ENCODE measurements around the gene ARAP1.

ARAP1 gene

GRCh38 chr11:72702096-72702495 is 50.1 kb downstream of the ARAP1 start:
- no peak for DNase-seq

GRCh38 chr11:72701466-72701865 is 50.7 kb downstream of the ARAP1 start:
- DNase-seq, result no peak

- DNase-seq, result no peak
Observed at GRCh38 chr11:72700146-72700545, 52.1 kb downstream of the ARAP1 start.

DNA sequence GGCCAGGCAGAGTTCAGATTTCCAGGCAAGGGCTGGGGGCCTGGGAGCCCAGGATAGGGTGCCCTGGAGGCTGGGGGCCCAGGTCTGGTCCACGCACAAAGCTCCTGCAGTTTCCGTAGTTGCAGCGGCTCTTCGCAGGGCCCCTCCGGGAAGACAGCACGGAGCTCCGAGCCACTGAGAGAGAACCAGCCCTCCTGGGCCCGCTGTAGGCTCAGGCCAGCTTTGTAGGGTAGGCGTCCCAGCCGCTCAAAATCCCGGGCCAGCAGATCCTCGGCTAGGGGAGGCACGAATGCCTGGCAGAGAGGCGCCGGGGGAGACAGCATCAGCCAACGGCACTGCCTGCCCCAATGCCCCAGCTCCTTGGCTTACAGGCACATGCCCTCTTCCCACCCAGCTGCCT is 54.4 kb downstream of the ARAP1 start:
- no peak for DNase-seq

- DNase-seq, result no peak
Observed at GRCh38 chr11:72696866-72697700, 55.1 kb downstream of the ARAP1 start.

GRCh38 chr11:72695354-72695753 is 56.9 kb downstream of the ARAP1 start:
- no peak for DNase-seq

DNA sequence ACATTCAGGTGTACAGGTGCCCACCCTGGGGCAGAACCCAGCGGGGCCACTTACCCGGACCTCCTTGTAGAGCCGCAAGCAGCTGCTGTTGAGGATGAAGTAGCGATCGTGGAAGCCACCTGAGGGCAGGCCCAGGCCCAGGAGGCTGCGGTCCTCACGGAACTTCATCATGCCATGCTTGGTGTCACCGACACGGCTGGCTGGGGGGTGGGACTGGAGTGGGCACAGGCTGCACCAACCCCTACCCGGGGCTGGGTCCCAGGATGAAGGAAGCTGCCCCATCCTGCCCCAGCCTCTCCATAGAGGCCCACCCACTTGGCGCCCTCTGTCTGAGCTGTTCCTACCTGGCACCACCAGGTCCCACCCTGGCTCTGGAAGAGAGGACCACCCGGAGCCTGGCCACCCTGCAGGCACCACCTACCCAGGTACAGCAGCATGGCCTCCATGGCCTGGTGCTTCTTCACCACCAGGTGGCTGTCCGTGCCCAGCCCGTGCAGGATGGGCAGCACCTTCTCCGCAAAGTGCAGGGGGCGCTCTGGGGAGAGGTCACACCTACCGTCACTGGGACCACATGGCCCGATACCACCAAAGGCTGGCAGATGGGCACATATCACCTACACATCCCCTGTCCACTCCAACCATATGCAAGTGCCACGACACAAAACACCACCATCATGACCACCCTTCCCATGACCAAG is 58.8 kb downstream of the ARAP1 start:
- DNase-seq, result no peak

DNA sequence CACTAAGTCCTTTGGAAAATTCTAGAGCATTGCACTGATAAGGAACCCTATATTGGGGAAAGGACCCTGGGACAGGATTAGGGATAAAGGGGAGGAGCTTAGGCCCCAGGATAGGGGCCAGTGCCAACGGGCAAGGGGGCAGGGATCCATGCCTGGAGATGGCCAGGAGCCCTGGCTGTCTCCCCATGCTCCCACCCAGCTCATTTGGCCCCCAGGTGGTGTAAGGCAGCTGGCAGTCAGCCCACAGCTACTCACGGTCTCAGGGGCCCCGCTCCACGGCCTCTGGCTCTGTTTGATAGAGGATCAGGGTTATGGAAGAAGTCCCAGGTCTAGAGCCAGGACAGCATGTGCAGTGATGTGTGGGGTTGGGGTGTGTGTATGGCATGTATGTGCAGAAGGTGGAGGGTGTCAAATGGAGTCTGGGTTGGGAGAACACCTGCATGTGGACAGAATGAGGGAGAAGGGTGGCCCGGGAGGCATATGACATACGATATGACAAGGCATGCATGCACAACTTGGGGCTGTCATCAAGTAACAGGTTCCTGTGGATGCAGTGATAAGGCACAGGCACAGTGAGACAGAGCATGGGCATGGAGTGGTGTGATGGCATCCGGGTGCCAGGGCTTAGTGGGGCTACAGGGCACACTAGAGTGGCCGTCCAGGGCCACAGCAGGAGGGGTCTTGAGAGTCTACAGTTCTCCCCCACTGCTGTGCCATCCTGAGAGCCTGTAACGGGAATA is 59.5 kb downstream of the ARAP1 start:
- DNase-seq, result no peak

DNA sequence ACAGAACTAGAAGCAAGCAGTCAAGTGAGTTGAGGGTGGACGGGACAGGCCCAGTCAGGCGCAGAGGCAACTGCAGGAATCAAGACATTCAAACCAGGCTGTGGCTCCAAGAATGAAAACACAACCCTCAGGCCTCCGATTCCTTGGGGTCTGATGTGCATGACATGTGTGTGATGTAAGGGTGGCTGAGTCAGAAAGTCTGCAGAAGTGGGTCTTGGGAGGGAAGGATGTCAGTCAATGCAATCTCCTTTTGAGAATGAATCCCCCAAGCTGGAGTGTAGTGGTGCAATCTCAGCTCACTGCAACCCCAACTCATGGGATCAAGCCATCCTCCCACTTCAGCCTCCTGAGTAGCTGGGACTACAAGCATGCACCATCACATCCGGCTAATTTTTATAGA is 62.0 kb downstream of the ARAP1 start:
- no peak for DNase-seq

GRCh38 chr11:72688929-72689328 is 63.3 kb downstream of the ARAP1 start:
- no peak for DNase-seq

GRCh38 chr11:72688486-72688885 is 63.7 kb downstream of the ARAP1 start:
- no peak for DNase-seq

- no peak for DNase-seq
Observed at GRCh38 chr11:72687326-72687725, 64.9 kb downstream of the ARAP1 start.

DNA sequence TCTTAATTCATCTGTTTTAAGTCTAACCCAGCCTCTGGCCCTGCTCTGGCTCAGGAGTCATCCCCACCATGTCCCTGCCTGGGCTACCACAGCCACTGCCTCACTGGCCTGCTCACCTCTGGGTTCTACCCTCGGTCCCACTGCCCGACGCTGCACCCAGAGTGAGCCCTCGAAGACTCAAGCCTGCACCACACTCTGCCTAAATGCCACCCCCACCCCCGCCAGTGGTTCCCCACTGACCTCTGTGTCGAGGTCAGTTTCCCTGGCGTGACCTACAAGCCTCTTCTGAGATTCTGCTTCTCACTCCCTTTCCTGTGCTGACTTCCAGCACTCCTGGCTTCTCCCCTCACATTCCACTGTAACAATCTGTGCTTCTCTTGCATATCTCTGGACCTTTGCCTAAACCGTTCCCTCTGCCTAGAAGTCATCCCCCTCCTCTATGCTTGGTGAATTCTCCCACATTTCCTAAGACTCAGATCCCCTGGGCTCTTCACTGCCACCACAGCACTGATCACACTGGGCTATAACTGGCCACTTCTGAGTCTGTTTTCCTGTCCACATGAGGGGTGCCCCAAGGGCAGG is 65.5 kb downstream of the ARAP1 start:
- DNase-seq, result no peak

GRCh38 chr11:72685560-72686480 is 66.4 kb downstream of the ARAP1 start:
- DNase-seq, result peak; percentile 18

- DNase-seq, result peak; percentile 7
Observed at GRCh38 chr11:72684236-72684912, 67.8 kb downstream of the ARAP1 start.

DNA sequence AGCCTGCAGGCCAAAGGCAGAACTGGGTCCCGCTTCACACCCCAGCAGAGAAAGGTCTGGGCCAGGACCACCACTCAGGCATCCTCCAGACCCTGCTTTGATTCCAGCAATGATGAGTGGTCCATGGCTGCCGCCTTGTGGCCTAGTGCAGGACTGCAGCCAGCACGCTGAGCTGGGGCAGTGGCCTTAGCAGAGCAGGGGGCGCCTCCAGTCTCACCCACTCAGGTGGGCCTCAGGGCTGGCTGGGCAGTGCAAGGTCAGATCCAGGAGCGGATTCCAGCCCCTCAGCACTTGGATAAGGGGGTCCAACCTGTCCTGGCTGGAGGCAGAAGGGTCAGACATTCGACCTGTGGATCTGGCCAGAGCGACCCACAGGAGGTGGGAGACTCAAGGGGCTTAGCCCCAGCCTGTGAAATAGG is 68.4 kb downstream of the ARAP1 start:
- DNase-seq, result peak; percentile 55

DNA sequence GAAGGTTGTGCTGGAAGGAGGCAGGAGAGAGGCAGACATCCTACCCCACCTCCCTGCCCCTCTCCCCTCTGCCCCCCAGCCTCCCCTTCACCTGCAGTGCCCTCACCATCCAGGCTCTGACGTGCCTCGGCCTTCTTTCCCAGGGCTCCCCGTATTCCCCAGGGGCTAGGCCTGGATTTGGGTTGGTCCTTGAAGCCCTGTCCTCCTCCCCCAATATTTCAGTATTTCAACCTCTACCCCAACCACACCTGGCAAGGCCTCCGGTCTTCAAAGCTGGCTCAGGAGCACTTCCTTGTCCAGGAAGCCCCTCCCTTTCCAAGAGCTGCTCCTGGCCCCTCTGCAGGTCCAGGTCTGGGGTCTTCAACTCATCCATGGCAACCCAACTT is 69.4 kb downstream of the ARAP1 start:
- no peak for DNase-seq

GRCh38 chr11:72682238-72682857 is 69.9 kb downstream of the ARAP1 start:
- DNase-seq, result no peak

GRCh38 chr11:72681226-72682153 is 70.7 kb downstream of the ARAP1 start:
- DNase-seq, result no peak

GRCh38 chr11:72680624-72681158 is 71.5 kb downstream of the ARAP1 start:
- no peak for DNase-seq

Measured in activated T-cell treated with anti-CD3 and anti-CD28 coated beads for 4 hours (primary cell).